Measurements from ENCODE around the gene ZFP90.
"Not testable (repeated sequence)": the region's sequence is repeated elsewhere in the genome, so short reads cannot be mapped to it uniquely, and the experiment has no call there.

The ZFP90 gene

DNA sequence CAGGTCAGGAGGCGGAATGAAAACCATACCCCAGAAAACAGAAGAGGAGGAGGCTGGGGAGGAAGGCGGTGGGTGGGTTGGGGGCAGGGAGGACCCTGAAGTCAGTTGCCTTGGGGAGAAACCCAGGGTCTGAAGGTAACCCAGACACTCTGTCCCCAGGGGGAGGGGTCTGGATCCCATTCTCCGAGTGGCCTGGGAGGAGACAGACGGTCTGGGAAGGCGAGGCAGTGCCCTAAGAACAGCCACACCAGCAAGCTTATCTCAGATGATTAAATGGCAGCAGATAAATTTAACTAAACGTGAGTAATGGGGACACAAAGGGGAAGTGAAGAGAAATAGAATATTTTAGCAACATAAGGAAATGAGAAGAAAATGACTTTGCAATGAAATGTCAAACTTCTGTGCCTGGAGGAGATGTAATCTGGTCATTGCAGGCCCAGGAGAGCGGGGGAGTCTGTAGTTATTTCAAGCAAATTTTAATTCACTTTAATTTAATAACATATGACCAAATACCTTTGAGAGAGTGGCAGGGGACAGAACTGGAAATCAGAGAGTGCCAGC lies 21.4 kb upstream of the ZFP90 start:
- in situ Hi-C loops (cut with MboI; ENCODE audit: low sequenced_read_pairs) = no loop called here

DNA sequence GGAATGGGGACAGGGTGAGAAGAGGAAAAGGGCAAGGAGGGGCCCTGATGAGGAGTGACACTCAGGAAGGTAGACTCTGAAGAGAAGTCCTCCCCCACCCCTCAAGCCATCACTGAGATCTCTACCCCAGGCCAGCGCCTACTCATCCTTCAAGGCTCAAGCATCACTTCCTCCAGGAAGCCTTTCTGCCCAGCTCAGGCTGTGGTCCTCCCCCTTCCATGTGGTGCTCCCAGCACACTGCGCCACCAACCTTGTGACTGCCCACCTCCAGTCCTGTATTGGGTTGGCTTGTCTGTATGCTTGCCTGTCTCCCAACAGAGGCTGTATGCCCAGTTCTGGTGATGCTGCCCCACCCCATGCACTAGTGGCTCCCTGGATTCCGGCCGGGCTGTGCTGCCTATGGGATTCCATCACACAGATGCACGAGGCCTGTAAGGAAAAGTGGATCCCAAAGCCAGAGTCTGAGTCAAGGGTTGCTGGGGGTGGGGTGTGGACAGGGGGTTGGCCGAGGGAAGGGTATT lies 19.8 kb upstream of the ZFP90 start:
- in situ Hi-C loops (cut with MboI; ENCODE audit: low sequenced_read_pairs) = no loop called here

DNA sequence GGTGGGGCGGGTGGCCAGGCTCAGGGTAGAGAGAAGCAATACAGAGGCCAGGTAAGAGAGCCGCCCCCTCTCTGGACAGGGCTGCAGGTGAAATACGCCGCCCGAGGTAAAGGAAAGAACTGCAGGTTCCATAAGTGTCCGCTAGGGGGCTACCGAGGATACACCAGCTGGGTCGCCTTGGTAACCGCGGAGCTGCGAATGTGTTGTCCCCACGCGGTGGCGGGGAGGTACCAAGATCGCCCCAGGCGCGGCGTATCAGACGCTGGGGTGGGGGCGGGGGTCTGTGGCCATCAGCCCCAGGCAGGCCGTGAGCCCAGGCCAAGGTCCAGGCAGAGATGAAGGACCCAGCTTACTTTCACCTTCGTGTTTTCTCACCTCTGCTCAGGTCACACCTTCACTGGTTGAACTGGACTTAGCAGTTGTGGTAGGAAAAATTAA lies 18.4 kb upstream of the ZFP90 start:
- in situ Hi-C loops (cut with MboI; ENCODE audit: low sequenced_read_pairs) = no loop called here

DNA sequence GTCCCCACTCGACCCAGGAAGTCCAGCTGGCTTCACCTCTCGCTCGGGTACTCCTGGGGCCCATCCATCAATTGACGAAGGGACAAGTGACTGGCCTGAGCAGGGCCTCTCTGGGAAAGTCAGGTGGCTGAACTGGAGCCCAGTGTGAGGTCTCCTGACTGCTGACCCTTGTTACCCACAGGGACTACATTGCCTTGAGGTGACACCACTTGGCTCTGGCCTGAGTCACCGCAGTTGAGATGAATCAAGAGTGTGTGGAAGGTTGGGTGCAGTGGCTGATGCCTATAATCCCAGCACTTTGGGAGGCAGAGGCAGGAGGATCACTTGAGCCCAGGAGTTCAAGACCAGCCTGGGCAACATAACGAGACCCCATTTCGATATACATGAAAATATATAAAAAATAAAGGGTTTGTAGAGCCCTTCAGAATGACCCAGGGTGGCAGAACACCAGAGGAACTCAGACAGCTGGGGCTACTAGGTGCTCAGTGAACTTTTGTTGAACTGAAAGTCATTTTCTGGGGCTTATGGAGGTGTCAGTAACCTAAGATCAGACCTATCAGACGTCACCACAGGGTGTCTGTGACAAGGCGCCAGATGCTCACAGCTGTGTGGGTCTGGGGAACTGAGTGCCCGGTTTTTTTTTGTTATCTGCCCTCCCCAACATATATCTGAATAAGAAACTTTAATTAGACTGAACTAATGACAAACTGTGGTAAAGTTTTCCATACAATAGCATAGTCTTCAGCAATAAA lies 14.8 kb upstream of the ZFP90 start:
- in situ Hi-C loops (cut with MboI; ENCODE audit: low sequenced_read_pairs) = no loop called here

DNA sequence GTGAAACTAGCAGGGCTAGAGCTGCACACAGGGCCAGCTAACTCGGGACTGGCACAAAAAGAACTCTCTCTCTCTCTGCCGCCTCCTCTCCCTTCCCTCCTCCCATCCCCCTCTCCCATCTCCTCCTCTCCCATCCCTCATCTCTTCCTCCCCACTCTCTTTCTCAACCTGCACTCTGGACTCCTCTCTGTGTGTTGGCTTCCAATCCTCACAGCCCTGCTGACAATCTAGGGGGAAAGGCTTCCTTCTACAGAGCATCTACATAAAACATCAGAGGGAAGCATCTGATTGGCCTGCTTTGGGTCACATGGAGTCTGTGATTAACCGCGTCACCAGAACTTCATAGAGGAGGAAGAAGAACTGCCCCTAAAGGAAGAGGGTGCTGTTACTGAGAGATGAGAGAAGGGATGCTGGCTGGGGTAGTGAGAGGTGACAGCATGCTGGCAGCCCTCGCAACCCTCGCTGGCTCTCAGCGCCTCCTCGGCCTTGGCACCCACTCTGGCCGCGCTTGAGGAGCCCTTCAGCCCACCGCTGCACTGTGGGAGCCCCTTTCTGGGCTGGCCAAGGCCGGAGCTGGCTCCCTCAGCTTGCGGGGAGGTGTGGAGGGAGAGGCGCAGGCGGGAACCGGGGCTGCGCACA lies 12.8 kb upstream of the ZFP90 start:
- in situ Hi-C loops (cut with MboI; ENCODE audit: low sequenced_read_pairs) = no loop called here

DNA sequence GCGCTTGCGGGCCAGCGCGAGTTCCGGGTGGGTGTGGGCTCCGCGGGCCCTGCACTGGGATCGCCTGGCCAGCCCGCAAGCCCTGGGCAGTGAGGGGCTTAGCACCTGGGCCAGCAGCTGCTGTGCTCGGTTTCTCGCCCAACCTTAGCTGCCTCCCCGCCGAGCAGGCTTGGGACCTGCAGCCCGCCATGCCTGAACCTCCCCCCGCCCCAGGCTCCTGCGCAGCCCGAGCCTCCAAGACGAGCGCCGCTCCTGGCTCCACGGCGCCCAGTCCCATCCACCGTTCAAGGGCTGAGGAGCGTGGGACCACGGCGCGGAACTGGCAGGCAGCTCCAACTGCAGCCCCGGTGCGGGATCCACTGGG lies 12.3 kb upstream of the ZFP90 start:
- in situ Hi-C loops (cut with MboI; ENCODE audit: low sequenced_read_pairs) = no loop called here

DNA sequence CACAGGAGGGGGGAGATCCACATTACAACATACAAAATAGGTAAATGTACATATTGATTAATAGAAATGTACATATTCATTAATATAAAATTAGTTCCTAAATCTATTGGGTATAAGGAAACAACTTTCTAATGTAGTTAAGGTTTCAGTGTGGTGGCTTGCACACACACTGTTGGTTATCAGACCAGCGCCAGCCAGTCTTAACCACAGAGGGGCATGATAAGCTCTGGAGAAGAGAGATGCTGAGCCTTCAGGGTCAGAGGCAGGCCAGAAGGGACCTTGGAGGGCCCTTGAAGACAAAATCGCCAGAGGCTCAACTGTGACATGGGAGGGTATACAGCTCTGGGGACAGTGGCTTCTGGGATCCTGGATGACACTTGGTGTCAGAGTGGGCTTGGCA lies 10.9 kb upstream of the ZFP90 start:
- in situ Hi-C loops (cut with MboI; ENCODE audit: low sequenced_read_pairs) = no loop called here

DNA sequence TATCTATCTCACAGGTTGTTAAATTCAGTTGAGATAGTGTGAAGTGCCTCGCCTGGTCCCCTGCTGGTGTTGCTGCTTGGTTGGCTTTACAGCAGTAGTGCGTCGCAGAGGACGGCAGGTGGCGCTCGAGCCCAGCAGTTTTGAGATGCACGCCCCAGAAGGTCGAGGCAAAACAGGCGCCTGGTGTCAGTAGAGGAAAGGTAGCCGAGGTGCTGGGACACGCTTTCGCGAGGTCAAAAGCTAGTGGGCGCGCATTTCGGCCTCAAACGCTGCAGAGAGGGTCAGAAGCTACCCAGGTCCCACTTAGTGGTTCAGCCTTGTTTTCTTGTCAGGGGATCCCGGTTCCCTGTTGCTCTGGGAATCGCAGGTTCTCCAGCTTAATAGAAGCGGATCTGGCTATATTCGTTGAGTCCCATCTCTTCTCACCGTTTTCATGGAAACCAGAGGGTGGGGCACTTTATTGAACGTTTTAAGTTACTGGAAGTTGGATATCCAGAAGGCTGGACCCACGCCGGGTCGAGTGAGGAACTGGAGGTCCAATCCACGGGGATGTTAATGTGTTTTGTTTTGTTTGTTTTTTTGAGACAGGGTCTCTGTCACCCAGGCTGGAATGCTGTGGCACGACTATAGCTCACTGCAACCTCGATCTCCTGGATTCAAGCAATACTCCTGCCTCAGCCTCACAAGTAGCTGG lies 10.3 kb upstream of the ZFP90 start:
- in situ Hi-C loops (cut with MboI; ENCODE audit: low sequenced_read_pairs) = no loop called here

DNA sequence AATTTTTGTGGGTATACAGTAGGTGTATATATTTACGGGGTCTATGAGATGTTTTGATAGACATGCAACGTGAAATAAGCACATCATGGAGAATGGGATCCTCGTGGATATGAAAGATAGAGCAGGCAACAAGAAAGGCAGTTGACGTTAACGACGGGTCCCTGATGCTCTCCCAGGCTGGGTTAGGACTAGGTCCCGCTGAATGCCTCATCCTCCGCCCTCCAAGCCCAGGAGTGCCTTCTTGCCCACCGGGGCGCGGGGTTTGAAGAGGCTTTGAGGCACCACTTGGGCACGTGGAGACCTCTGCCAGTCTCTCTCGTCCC lies 9.5 kb upstream of the ZFP90 start:
- in situ Hi-C loops (cut with MboI; ENCODE audit: low sequenced_read_pairs) = no loop called here

DNA sequence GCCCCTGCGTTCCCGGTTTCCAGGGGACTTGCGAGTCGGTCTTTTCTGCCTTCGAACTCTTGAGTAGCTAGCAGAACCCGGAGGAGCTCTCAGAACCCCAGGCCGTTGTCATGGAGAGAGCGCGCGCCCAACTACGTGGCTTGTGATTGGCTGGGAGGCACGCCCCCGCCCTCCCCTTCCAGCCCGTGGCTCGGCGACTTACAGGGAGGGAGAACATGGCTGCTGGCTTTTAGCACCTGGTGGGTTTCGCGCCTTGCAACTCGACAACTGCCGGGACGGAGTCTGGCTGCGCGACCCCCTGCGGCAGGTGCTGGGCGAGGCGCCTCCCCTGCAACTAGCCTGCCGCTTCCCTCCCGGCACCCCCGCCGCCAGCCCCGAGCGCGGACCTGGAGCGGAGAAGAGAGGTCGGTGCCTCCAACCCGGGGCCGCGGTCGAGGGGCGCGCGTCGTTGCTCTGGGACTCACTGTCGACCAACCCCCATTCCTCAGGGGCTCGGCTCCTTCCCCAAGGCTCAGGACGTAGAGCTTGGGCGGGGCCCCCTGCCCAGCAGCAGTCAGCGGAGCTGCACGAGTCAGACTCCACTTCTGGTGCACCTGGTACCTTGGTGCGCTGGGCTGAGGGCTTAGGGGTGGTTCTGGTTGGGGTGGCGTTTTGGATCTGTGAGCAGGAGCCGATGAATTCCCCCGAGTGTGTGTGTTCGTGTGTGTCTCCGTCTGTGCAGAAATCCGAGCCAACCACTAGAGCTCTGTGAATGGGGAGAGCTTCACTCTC lies 9.0 kb upstream of the ZFP90 start:
- in situ Hi-C loops (cut with MboI; ENCODE audit: low sequenced_read_pairs) = no loop called here

DNA sequence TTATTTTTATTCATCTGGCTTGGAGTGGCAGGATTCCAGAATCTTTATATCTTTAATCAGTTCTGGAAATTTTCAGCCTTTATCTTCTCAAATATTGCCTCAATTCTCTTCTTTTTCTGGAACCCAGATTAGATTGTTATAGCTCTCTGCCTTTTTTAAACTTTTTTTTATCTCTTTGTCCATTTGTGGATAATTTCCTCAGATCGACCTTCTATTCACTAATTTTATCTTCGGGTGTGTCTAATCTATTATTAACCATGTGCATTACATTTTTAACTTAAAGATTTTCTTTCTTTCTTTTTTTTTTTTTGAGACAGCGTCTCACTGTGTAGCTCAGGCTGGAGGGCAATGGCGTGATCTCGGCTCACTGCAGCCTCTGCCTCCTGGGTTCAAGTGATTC lies 5.2 kb upstream of the ZFP90 start:
- in situ Hi-C loops (cut with MboI; ENCODE audit: low sequenced_read_pairs) = no loop called here

DNA sequence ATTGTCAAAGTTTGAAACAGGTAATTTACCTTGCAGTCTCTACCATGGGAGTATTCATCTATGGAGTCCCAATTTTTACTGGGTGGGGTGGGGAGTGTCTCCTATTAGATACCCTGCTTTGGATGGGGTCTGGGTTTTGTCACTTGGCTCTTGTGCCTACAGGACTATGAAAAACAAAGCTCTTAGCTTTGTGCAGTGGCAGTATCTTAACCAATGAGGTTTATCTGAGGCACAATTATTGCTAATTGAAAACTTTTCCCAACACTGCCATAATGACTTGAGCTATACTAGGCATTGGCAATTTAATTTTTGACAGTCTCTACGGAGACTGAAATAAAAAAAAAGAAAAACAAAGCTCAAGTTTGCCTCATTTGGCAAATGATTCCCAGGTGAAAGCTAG lies 3.8 kb upstream of the ZFP90 start:
- in situ Hi-C loops (cut with MboI; ENCODE audit: low sequenced_read_pairs) = no loop called here

DNA sequence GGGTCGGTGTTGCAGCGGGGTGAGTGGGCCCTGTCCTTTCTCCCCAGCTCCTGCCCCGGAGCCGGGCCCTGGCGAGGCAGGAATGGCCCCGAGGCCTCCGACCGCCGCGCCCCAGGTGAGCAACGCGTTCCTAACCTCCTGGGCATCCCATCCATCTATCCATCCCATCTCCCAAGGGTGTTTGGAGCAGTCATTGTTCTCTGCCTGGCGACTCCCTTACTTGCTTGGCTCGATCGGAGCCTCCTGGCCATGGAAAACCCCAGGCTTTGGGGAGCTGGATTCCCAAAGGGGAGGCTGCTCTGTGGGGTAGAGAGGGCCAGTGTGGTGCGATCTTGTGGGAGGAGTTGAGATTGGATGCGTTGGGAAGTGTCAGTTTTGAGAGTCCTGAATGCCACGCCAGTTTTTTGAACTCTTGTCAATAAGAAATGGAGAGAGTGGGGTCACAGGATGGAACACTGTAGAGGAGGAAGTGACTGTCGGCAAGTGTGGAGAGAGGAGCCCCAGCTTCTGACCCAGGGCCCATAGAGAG lies 684 bp downstream of the ZFP90 start:
- in situ Hi-C loops (cut with MboI; ENCODE audit: low sequenced_read_pairs) = no loop called here

DNA sequence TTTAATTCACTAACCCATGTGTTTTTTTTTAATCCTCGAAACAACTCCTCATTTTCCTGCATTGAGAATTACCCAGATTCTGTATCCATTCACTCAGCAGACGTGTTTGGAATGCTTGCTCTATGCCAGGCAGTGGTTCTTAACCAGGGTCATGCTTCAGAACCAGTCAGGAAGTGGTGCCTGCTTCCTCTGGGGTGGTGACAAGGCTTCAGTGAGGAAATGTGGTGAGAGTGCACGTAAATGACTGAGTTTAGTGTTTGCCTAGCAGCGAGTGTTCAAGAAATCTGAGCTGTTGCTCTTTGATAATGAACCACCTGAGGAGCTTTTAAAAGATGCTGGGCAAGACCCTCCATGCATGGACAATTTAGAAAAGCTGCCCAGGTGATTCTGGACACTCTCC lies 9.9 kb downstream of the ZFP90 start:
- in situ Hi-C loops (cut with MboI; ENCODE audit: low sequenced_read_pairs) = no loop called here

DNA sequence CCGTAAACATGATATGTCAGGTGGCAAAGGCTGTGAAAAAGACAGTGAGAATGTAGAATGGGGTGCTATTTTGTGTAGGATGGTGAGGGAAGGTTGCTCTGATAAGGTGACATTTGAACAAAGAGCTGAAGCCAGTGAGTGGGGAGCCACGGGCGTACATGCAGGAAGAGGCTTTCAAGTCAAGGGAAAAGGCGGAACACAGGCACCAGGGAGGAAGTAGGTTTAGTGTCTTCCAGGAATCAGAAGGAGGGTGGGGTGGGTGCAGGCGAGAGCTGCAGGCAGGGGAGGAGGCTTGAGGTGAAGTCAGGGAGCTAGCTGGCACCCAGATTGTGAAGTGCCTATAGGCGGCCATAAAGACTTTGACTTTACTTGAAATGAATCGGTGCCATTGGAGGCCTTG lies 14.1 kb downstream of the ZFP90 start:
- in situ Hi-C loops (cut with MboI; ENCODE audit: low sequenced_read_pairs) = no loop called here

DNA sequence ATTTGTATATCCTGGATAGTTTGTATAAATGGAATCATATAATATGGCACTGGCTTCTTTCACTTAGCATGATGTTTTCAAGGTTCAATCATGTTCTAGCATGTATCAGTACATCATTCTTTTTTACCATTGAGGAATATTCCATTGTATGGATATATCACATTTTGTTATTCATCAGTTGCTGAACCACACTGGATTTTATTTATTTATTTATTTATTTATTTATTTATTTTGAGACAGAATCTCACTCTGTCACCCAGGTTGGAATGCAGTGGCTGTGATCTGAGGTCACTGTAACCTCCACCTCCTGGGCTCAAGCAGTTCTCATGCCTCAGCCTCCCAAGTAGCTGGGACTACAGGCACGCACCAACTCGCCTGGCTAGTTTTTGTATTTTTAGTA lies 21.2 kb downstream of the ZFP90 start:
- in situ Hi-C loops (cut with MboI; ENCODE audit: low sequenced_read_pairs) = not testable (repeated sequence)

DNA sequence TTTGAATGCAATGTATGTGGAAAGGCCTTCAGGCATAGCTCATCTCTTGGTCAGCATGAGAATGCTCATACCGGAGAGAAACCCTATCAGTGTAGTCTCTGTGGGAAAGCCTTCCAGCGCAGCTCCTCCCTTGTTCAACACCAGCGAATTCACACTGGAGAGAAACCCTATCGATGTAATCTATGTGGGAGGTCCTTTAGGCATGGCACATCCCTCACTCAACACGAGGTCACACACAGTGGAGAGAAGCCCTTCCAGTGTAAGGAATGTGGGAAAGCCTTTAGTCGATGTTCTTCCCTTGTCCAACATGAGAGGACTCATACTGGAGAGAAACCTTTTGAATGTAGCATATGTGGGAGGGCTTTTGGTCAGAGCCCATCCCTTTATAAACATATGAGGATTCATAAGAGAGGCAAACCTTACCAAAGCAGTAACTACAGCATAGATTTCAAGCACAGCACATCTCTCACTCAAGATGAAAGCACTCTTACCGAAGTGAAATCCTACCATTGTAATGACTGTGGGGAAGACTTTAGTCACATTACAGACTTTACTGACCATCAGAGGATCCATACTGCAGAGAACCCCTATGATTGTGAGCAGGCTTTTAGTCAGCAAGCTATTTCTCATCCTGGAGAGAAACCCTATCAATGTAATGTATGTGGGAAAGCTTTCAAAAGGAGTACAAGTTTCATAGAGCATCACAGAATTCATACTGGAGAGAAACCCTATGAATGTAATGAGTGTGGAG lies 24.7 kb downstream of the ZFP90 start:
- in situ Hi-C loops (cut with MboI; ENCODE audit: low sequenced_read_pairs) = no loop called here

DNA sequence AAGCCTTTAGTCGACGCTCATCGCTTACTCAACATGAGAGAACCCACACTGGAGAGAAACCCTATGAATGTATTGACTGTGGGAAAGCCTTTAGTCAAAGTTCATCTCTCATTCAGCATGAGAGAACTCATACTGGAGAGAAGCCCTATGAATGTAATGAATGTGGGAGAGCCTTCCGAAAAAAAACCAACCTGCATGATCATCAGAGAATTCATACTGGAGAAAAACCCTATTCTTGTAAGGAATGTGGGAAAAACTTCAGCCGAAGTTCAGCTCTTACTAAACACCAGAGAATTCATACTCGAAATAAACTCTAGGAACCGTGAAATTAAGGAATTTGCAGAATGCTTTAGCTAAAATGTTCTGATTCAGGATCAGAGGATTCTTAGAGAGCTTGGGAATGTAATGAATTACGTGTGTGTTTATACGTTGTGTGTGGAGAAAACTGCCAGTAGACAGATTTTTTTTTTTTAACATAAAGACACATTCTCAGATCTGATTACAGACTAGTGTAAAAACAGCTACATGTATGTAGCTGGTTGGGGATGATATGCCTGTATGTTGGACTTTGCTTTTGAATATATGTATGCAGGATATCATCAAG lies 25.4 kb downstream of the ZFP90 start:
- in situ Hi-C loops (cut with MboI; ENCODE audit: low sequenced_read_pairs) = no loop called here

DNA sequence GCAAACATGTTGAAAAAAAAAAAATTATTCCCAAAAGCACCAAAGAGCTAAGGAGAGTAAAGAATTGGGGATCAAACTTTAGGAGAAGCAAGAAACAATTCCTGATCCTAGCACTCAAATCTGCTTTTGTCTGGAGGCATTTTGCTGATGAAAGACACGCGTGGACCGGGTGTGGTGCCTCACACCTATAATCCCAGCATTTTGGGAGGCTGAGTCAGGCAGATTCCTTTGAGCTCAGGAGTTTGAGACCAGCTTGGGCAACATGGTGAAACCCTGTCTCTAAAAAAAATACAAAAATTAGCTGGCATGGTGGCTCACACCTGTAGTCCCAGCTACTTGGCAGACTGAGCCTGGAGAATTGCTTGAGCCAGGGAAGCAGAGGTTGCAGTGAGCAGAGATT lies 35.4 kb downstream of the ZFP90 start:
- in situ Hi-C loops (cut with MboI; ENCODE audit: low sequenced_read_pairs) = no loop called here

DNA sequence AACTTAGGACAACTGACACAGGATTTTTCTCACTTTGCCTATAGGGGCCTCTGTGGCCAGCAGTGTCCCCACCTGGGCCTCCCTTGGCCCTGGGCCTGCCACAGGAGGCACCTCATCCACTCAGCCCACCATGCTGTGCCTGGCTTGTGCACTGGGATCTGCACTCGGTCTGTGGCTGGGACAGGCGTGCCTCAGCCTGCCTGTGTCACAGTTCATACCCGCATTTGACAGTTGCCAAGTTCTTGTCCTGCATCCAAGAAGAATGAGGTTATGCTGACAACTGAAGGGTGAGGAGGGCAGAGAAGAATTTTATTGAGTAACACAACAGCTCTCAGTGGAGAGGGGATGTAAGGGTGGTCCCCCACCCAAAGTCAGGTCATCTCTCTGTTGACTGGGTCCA lies 36.0 kb downstream of the ZFP90 start:
- in situ Hi-C loops (cut with MboI; ENCODE audit: low sequenced_read_pairs) = no loop called here

Data from hTERT RPE-1 (cell line).